ENCODE results near the gene LYSMD2. TPM values are rescaled to one million over a fixed set of nuclear protein-coding genes. Genes with fewer than 3 reads are reported as not detected.

The LYSMD2 gene, protein sequence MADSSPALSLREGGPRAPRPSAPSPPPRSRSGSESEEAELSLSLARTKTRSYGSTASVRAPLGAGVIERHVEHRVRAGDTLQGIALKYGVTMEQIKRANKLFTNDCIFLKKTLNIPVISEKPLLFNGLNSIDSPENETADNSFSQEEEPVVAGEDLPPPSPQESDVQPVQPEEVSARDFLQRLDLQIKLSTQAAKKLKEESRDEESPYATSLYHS
- 21.0 to 27.9 TPM (median 26.0 TPM) in 5 replicates for total RNA-seq (2022; extraction: Qiagen RNA extraction; ENCODE audit: low read depth)

DNA sequence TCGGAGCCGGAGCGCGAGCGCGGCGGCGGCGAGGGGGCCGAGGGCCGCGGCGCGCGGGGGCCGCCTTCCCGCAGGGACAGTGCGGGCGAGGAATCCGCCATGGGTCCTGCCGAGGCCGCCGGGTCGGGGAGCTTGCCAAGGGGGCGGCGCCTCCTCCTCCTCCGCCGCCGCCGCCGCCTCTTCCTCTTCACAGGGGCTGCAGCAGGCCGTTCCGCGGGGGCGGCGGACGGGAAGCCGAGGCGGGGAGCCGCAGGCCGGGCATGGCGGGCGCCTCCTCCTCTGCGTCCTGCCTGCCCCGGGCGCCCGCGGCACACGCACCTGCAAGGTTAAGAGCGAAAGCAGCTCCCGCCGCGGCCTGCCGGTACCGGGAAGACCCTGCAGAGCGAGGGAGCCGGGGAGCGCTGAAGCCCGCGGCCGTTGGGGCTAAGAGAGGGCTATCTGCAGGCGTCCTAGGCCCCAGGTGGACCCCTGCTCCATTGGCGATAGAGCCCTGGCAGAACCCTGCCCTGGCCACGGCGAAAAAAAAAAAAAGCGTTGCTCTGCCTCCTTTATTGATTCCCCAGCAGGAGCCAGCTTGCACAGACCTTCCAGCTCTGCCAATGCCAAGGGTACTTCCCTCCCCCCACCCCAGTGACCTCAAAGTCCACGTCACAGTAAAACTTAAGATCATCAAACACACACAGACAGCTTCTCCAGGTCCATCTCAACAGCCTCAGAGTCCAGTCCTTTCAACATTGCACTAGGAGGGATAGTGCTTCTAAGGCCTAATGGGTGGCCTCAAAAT is at the start of gene LYSMD2:
Gene LYSMD2 (minus strand): TSS at position 134 of the 784 bp plus-strand sequence. CDS start 33 bp downstream, at position 101.

DNA sequence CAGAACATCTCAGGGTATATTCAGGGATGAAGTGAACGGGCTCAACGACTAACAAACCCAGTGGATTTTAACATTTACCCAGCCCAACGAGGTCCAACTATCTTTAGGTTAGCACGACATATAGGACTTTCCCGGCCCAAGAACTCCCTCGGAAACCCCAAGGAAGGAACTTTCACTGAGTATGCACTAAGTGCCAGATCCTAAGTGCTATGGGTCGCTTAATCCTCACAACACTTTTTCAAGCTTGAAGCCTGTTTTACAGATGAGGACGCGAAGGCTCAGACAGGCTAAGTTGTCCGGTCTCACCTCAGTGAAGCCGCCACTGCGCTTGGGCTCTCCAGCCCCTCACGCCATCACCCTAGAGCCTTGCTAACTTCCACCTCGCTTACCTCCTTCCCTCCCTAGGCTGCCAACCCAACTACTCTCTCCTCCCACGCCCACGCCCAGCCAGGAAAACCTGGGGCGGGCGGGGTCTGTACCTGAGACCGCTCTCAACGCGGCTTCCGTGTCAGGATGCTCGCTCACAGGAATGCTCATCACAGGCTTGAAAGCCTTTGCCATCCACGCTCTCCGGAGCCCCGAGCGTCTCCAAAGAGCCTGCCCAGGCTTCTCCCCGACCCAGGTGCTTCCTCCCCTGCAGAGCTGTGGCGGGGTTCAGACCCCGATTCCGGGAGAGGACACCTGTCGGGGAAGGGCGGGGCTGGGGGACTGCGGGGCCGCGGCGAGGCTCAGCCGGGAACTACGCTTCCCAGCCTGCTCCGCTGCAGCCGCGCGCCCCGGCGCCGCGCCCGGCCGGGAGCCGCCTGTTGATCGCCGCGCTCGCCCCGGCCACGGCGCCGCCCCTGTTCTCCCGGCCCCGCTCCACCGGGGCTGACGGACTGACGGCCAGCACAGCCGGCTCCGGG is 13.6 kb upstream of the LYSMD2 start, which contains the start of gene TMOD2:
Gene TMOD2 (plus strand): TSS at position 806 of the 905 bp plus-strand sequence. CDS start 14,845 bp downstream, outside the sequence.

DNA sequence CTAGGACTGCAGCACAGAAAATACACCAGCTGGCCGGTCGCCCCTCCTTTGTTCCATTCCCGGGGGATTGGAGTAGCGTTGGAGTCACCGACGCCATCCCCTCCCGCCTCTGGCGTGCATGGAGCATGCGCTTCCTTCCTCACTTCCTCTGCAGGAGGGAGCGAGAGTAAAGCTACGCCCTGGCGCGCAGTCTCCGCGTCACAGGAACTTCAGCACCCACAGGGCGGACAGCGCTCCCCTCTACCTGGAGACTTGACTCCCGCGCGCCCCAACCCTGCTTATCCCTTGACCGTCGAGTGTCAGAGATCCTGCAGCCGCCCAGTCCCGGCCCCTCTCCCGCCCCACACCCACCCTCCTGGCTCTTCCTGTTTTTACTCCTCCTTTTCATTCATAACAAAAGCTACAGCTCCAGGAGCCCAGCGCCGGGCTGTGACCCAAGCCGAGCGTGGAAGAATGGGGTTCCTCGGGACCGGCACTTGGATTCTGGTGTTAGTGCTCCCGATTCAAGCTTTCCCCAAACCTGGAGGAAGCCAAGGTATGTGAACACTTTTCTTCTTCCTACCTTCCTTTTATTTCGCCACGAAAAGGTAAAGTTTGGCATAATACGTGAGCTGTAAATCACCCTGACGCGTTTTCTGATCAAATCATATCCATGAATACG is 56.0 kb downstream of the LYSMD2 start, which contains the start of gene SCG3:
Gene SCG3 (plus strand): TSS at position 201 of the 661 bp plus-strand sequence. CDS start 253 bp downstream, at position 454.

Other genes with a start within 250 kb of the LYSMD2 start
- 11.1 to 20.3 TPM (median 17.2 TPM) in 5 replicates for gene DMXL2, start 114.9 kb downstream of the LYSMD2 start, total RNA-seq (2022; extraction: Qiagen RNA extraction; ENCODE audit: low read depth)
- 0.07 to 0.08 TPM in 2 of 5 replicates, not detected in the others for gene SCG3, start 56.2 kb downstream of the LYSMD2 start, total RNA-seq (2022; extraction: Qiagen RNA extraction; ENCODE audit: low read depth)
- gene TMOD2, start 13.9 kb upstream of the LYSMD2 start, total RNA-seq (2022; extraction: Qiagen RNA extraction; ENCODE audit: low read depth), result 0.93 to 1.9 TPM (median 1.8 TPM) in 5 replicates
- 49.0 to 76.3 TPM (median 66.4 TPM) in 5 replicates for gene TMOD3, start 92.0 kb upstream of the LYSMD2 start, total RNA-seq (2022; extraction: Qiagen RNA extraction; ENCODE audit: low read depth)
- 46.3 to 66.7 TPM (median 49.4 TPM) in 5 replicates for gene LEO1, start 234.1 kb upstream of the LYSMD2 start, total RNA-seq (2022; extraction: Qiagen RNA extraction; ENCODE audit: low read depth)